Renal cortex interstitium (tissue), 11 donors: ENCODE data around the gene GPR132. TPM values are rescaled to one million over a fixed set of nuclear protein-coding genes. Genes with fewer than 3 reads are reported as not detected.
"Not testable (repeated sequence)": the region's sequence is repeated elsewhere in the genome, so short reads cannot be mapped to it uniquely, and the experiment has no call there.

Experiments
- DNase-seq, 11 donors: peaks; one replicate each; pipeline ENCODE4 v3.0.0-alpha.2; 2013; ENCODE audit warnings: low read depth in 9 of 11, low spot score in 4 of 11; ENCODE audit errors: extremely low read depth in 1 of 11
- polyA plus RNA-seq, 3 donors: library from polyadenylated mRNA; unstranded; fragments of 120-200 nt; gene quantifications; one replicate each; pipeline ENCODE4 v1.2.1, GENCODE V29; 2013; ENCODE audit not compliant: insufficient read length in 3 of 3

Gene GPR132
- polyA plus RNA-seq, 3 donors, result 0.26 to 0.83 (median 0.50) TPM

DNA sequence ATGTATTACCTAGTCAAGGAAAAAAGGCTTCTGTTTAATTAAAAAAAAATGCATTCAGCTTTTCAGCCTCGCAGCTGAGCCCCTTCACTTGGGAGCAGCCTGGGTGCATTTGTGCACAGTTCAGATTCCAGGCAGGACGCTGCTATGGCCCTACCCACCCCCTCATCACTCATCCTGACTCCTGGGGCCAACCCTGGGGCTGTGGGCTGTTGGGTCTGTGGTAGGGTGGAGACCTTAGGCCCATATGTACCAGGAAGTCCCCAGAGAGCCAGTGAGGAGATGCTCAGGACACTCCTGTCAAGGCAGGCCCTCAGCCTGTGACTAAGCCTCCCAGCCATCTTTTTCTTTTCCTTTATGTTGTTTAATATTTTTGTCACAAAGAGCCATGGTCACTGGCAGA lies 35.0 kb downstream of the GPR132 start:
- no peak for DNase-seq

DNA sequence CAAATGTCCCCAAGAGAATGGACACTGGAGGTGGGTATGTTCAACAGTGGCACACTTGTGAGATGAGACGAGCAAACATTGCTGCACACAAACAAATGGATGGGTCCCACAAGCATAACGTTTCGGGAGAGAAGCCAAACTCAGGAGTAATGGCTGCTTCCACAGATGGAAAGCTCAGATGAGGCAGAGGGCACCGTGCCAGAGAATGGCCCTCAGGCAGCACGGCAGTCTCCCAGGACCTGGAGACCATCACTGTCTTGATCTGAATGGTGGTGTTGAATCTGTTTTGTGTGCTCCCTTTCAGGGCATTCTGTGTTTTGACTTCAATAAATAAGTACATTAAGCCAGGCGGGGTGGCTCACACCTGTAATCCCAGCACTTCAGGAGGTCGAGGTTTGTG lies 35.8 kb downstream of the GPR132 start:
- no peak for DNase-seq

DNA sequence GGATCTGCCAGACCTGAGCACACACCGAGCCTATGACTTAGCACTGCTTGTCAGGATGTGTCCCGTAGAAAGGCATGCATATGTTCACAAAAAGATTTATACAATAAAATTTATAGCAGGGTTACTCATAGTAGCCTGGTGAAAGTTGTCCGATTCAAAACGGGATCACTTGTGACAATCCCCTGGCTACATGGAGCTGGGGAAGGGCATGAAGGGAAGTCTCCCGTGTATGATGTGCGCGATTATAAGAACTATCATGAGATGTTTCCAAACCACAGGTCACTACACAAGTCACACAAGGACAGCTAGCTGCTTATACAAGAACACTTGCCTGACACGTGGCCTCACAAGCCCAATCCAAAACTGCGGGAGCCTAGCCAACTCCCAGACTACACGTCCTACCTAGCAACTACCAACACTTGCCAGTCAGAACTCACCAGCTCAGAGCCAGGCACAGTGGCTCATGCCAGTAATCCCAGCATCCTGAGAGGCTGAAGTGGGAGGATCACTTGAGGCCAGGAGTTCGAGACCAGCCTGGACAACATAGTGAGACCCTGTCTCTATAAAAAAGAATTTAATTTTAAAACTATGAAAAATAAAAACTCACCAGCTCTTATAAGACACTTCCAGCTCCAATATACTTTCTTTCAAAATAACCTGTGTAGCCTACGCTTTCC lies 36.8 kb downstream of the GPR132 start:
- DNase-seq, result no peak

DNA sequence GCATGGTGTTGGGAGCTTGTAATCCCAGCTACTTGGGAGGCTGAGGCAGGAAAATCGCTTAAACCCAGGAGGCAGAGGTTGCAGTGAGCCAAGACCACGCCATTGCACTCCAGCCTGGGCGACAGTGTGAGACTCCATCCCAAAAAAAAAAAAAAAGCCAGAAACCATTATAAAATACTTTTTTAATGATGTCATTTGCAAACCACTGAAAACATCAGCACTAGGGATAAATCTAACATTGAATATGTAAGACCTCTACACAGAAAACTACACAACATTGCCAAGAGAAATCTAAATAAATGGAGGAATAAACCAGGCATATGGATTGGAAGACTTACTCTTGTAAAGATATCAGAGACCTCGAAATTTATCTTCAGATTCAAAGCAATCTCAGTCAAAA lies 37.5 kb downstream of the GPR132 start:
- not testable (repeated sequence) for DNase-seq

DNA sequence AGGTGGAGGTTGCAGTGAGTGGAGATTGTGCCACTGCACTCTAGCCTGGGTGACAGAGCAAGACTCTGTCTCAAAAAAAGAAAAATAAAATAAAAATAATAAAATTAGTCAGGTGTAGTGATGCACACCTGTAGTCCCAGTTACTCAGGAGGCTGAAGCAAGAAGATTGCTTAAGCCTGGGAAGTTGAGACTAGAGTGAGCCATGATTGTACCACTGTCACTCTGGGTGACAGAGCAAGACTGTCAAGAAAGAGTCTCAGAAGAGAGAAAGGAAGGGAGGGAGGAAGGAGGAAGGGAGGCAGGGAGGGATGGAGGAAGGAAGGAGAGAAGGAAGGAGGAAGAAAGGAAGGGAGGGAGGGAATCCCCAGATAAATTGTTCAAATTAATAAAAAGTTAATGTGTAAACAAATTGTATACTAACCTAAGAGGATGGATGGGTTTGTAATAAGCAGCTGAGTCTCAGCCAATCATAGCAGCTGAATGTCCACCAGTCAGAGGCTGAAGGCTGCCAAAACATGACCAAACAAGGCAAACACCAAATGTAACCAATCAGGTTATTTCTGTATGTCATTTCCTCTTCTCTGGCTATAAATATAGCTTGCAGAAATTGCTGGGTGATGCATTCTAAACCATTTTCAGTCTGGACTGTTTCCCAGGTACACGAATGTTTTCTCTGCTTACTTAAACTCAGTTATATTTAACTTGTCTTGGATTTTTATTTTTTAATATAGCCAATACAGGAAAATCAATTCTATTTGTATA lies 38.2 kb downstream of the GPR132 start:
- DNase-seq, result no peak

DNA sequence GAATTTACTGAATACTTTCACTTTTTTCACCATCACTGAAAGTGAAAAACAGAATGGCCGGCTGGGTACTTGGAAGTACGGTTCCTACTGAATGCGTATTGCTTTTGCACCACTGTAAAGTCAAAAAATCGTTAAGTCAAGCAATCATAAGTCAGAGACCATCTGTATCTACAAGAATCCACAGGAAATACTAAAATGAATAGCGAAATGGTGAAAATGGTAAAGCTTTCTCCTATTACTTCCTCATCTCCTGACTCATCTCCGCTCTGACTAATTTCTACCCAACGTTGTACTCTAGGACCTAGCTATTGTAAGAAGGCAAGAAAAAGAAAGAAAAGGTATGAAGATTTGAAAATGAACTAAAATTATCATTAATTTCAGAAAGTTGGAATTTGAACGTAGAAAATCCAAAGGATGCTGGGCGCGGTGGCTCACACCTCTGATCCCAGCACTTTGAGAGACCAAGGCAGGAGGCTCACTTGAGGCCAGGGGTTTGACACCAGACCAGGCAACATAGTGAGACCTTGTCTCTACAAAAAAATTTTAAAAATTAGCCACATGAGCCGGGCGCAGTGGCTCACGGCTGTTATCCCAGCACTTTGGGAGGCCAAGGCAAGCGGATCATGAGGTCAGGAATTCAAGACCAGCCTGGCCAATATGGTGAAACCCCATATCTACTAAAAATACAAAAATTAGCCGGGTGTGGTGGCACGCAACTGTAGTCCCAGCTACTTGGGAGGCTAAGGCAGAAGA lies 39.0 kb downstream of the GPR132 start:
- no peak for DNase-seq

DNA sequence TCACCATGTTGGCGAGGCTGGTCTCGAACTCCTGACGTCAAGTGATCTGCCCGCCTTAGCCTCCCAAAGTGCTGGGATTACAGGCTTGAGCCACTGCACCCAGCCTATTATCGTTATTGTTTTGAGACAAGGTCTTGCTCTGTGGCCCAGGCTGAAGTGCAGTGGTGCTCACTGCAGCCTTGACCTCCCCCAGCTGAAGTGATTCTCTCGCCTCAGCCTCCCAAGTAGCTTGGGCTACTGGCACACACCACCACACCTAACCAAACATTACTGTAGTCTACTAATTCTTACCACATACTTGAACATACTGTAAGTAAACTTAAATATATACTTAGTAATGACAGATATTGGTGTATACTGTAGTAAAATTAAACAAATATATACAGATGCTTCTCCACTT lies 39.8 kb downstream of the GPR132 start:
- DNase-seq, result no peak

DNA sequence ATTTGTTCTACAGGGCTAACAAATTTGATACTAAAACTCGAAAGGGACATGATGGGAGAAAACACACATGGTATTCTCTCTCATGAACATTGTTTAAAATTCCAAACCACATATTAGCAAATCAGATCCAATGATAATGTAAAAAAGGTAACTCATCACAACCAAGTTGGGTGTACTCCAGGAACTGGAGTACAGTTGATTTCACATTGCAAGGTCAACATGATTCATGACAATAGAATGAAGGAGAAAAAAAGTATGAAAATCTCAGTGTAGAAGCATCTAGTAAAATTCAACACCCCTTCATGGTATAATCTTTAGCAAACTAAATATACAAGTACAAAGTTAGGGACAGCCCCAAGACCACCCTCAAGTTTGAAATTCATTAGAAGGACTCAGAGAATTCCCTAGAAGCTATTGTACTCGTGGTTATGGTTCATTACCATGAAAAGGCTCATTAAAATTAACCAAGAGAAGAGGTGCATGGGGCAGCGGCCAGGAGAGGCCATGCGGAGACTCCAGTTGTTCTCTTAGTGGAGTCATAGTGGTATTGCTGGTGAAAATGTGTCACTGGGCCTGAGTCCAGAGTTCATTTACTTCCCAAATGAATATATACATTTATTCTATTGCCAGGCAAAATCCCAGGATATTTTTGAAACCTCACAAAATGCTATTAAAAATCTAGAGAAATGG lies 41.3 kb downstream of the GPR132 start:
- DNase-seq, result no peak

DNA sequence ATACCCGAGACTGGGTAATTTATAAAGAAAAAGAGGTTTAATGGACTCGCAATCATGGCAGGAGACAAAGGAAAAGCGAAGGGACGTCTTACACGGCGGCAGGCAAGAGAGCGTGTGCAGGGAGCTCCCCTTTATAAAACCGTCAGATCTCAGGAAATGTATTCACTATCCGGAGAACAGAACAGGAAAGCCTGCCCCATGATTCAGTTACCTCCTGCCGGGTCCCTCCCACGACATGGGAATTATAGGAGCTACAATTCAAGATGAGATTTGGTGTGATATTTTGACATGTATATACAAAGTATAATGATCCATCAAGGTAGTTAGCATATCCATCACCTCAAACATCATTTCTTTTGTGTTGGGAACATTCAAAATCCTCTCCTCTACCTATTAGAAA lies 42.1 kb downstream of the GPR132 start:
- DNase-seq, result no peak

DNA sequence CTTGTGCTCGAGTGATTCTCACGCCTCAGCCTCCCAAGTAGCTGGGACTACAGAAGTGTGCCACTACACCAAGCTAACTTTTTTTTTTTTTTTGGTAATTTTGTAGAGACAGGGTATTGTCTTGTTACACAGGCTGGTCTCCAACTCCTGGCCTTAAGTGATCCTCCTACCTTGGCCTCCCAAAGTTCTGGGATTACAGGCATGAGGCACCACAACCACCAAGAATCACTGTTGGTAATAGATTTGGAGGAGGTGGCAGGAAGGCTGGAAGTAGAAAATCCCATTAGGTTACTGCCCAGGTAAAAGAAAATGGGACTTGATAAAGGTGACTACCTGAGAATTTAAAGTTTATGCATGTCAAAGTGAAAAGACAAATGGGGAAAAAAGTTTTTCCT lies 43.0 kb downstream of the GPR132 start:
- DNase-seq, result no peak

DNA sequence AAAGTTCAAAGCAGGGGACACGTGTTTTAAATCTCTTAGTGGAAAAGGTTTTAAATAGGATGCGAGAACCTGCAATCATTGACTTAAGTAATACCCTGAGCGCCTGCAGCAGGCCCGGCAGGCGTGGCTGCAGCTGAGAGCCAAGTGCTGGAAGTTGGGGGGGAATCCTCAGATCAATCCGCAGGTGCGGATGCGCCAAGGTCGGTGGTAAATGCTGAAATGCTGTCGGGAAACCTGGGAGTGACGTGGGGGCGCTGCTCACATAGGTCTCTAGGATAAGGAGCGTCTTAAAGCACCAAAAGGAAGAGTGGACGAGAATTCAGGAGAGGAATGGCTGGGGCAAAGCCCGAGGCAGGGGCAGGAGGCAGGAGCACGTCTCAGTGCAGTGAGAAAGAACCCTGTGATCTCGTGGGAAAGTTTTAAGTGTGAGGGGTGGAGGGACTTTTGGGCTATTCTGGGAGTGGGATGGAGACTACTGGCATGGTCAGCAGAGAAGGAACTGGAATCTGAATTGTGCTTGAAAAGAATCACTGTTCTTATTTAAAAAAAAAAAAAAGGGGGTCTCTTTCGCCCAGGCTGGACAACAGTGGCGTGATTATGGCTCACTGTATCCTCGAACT lies 43.5 kb downstream of the GPR132 start:
- peak in 6 of 11 donors; percentile 43 to 58 (median 50) for DNase-seq

DNA sequence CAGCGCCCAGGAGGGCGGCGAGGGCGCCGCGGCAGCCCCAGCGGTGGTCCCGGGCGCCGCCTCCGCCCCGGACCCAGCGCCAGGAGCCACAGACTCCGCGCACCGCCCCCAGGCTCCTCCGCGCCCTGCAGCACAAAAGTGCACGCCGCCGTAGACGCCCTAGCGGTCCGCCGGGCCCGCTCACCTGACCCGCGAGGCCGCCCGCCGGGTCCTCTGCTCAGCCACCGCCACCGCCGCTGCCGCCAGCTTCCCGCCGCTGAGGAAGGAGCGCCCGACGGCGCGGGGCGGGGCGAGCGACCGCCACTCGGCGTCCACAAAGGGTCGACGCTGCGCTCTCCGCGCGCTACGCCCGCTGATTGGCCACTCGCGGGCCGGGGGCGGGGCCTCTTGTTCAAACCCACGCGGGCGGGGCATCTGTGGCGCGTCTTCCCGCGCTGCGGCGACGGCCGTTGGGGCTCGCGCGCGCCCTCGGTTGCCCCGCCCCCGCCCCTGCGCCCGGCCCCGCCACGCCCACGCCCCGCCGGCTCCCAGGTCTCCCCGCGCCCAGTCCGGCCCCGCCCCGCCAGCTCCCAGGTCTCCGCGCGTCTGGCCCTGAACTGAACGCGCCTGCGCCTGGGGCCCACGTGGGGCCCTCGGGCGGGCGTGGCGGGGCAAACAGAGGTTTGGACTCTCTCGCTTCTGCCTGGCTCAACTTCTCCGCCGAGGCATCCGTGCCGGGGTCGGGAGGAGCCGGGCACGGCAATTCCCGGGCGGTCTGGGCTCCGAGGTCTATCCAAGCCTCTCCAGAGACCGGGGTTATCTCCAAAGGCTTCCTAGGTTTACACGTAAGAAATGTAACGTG lies 44.2 kb downstream of the GPR132 start, which contains the start of gene CDCA4:
Gene CDCA4, minus strand, starts transcription at position 269 of the 841 bp plus-strand sequence. CDS start 9,154 bp downstream, outside the sequence.
- DNase-seq, result peak; percentile 83 to 97 (median 93)

DNA sequence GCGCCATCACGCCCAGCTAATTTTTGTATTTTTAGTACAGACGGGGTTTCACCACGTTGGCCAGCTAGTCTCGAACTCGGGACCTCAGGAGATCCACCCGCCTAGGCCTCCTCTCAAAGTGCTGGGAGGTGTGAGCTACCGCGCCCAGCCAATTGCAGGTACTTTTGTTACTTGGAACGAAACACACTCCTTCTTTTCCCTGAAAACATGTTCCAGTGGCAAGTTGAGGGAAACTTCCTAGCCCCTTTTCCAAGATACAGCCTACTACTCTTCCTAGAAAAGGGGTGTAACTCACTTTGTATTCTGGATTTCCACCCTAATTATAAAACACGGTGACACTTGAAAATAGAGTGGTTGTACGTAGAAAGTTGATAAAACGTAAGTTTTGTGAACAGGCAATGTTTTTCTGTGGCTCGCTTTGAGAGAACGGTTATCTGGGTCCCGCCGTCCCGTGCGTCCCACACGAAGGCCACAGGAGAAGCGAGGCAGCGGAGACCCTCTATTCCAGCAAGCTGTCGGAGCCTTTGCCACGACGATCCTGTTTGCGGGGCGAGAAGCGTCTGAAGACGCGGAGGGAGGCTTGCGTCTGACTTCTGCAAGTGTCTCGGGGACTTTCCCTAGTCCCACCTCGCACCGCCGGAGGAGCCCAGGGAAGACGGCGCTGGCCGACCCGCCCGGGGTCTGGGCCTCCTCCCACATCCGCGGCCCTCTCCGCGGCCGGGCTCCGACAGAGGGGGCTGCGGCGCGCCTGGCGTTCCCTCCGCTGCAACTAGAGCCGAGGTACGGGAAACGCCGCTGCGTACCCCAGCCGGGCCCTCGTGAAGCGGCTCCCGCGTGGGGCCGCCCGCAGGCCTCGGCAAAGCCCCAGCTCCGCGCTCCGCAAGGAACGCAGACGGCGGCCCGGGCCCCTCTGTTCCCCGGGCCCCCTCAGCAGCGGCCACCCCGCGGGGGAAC lies 45.1 kb downstream of the GPR132 start:
- peak in 4 of 11 donors; percentile 13 to 43 (median 34) for DNase-seq

DNA sequence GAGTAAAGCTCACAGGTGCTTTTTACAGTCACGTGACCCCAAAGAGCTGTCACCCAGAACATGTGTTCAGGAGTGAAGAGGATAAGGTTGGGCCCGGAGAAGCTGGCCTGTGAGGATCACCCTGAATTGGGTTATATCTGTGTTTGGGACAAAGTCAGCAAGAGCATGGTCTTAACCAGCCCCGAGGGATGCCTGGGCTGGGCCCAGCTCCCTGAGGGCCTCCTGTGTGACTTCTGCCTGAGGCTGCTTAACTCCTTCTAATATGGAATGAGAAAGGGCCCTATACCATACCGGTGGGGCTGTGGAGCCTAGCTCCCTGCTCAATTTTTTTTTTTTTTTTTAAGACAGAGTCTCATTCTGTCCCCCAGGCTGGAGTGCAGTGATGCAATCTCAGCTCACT lies 46.8 kb downstream of the GPR132 start:
- no peak for DNase-seq

DNA sequence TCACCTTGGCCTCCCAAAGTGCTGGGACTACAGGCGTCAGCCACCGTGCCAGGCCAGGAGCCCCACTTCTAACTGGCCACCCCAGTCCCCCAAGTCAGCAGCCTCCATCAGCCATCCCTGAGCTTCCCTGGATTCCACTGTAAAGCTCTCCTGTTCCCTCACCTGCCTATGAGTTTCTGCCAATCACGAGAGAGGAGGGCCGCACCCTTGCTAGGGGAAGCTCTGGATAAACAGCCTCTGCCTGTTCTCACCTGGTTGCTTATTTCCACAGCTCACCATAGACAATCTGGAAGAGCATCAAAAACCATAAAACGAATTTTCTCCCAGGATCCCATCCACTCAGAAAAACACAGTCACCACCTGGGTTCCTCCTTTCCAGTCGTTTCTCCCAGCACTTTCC lies 49.3 kb downstream of the GPR132 start:
- DNase-seq, result no peak

DNA sequence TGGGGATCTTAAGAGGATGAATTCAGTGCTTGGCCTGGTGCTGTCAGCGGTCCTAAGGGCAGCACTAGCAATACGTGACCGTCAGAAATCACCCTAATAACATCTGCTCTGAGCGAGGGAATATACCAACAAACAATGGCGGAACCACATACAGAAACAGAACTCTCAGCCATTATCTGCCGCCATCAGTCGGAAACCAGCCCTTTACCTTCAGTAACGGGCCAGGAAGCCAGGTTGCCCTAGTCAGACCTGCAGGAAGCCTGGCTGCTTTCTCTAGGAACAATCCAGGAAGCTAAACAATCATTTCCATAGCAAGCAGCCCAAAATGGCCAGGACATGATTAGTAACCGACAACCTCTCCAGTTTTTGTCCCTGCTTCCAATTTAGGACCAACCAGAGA lies 50.0 kb downstream of the GPR132 start:
- no peak for DNase-seq

DNA sequence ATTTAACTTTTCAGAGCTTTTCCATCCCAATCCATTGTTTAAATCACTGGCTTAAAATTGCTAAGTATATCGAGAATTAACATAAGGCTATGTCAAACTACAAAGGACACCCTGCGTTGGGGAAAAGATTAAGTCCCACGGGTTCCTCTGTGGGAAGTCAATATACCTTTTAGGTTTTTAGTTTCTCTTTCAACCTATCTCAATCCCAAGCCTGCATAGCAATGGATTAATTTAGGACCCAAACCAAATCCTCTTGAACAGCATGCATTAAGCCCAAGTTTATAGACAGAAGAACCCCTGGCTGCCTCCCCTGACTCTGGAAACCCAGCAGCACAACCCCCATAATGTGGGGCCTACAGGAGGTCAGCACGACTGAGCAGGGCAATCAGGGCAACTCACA lies 50.6 kb downstream of the GPR132 start:
- no peak for DNase-seq
